PC-9 (cell line): Measurements from ENCODE around the gene PPP2R5E. TPM values are rescaled to one million over a fixed set of nuclear protein-coding genes. Genes with fewer than 3 reads are reported as not detected.
A peak's percentile ranks its signal among the peaks of the same experiment; 100 is the strongest.

Source experiments
- BruUV-seq: library from RNA; stranded (reverse); fragments of 400-500 nt; replicated peaks from 2 replicates; lab custom pipeline; 2021; lab: Mats Ljungman, UMichigan
- CTCF ChIA-PET: fragments of 300-600 bp; sonication (Branson Sonifier 250); formaldehyde crosslinking; loops from one replicate; lab custom pipeline; 2022; ENCODE audit warnings: antibody characterized with exemption; lab: Charles Lee
- POLR2A ChIA-PET: fragments of 300-600 bp; sonication (Branson Sonifier 250); formaldehyde crosslinking; loops from one replicate; lab custom pipeline; 2022; ENCODE audit warnings: antibody characterized with exemption; ENCODE audit not compliant: unreplicated experiment; lab: Charles Lee
- DNase-seq, 2 experiments: peaks; one replicate each; pipeline versions ENCODE4 v3.0.0 to v3.0.0-alpha.2; 2015 to 2022; ENCODE audit warnings: mixed read lengths in 1 of 2
- H2AFZ ChIP-seq: fragments of 200-600 bp; sonication (generic); 2 replicates; pipeline ENCODE4 v1.8.1; 2017; ENCODE audit warnings: antibody characterized with exemption
- H3F3A ChIP-seq: fragments of 200-600 bp; sonication (generic); 2 replicates; pipeline ENCODE4 v1.8.1; 2017; ENCODE audit warnings: antibody characterized with exemption, mild to moderate bottlenecking, low read depth; ENCODE audit not compliant: insufficient read depth
- H3K27ac ChIP-seq: fragments of 200-600 bp; sonication (generic); 2 replicates; pipeline ENCODE4 v1.6.1; 2016; ENCODE audit warnings: mixed run types
- H3K27me3 ChIP-seq: fragments of 200-600 bp; sonication (generic); 2 replicates; pipeline ENCODE4 v1.6.1; 2016; ENCODE audit warnings: low read depth, mixed run types; ENCODE audit not compliant: insufficient read depth
- H3K36me3 ChIP-seq: fragments of 200-600 bp; sonication (generic); 2 replicates; pipeline ENCODE4 v1.6.1; 2016; ENCODE audit warnings: low read depth, mixed run types
- H3K4me1 ChIP-seq: fragments of 200-600 bp; sonication (generic); replicated peaks from 2 replicates; pipeline ENCODE4 v1.6.1; 2016; ENCODE audit warnings: mixed run types; ENCODE audit not compliant: insufficient read depth
- H3K4me2 ChIP-seq: fragments of 200-600 bp; sonication (generic); 2 replicates; pipeline ENCODE4 v1.6.1; 2017; ENCODE audit warnings: mixed run types
- H3K4me3 ChIP-seq: fragments of 200-600 bp; sonication (generic); 2 replicates; pipeline ENCODE4 v1.6.1; 2016; ENCODE audit warnings: mixed run types
- H3K79me2 ChIP-seq: fragments of 200-600 bp; sonication (generic); 2 replicates; pipeline ENCODE4 v1.6.1; 2017; ENCODE audit warnings: low read depth, mixed run types
- H3K9me2 ChIP-seq: fragments of 200-600 bp; sonication (generic); 2 replicates; pipeline ENCODE4 v1.8.1; 2017; ENCODE audit warnings: mild to moderate bottlenecking; ENCODE audit not compliant: insufficient read depth
- H3K9me3 ChIP-seq: fragments of 200-600 bp; sonication (generic); 2 replicates; pipeline ENCODE4 v1.8.1; 2016; ENCODE audit warnings: low read depth; ENCODE audit not compliant: insufficient read depth
- H4K20me1 ChIP-seq: fragments of 200-600 bp; sonication (generic); 2 replicates; pipeline ENCODE4 v1.8.1; 2017; ENCODE audit not compliant: insufficient read depth
- CTCF ChIP-seq: fragments of 200-600 bp; sonication (generic); conservative IDR thresholded peaks from 2 replicates; pipeline ENCODE4 v1.6.1; 2017; ENCODE audit warnings: mixed run types, antibody characterized with exemption, mild to moderate bottlenecking, moderate library complexity
- EZH2 ChIP-seq: fragments of 200-600 bp; sonication (generic); IDR thresholded peaks from 2 replicates; pipeline ENCODE4 v1.8.0; 2017; ENCODE audit warnings: antibody characterized with exemption, low read depth
- intact Hi-C: fragments of 100-400 bp; cut with micrococcal nuclease; formaldehyde crosslinking; loops from one replicate; pipeline ENCODE4 v1.10.0; 2022; ENCODE audit not compliant: unreplicated experiment
- total RNA-seq: library from RNA; stranded (reverse); gene quantifications from 2 replicates; pipeline ENCODE4 v1.2.3, GENCODE V29; 2021

PPP2R5E gene
- total RNA-seq, 1 experiment from 2014 or later = 66.4 TPM

- no TSS peak for BruUV-seq
- peaks cover 15% of the 10 kb centered on the region for H3K4me1 ChIP-seq
- no peaks in the 10 kb centered on the region; the same call in 1 of the 2 replicates for H3K36me3 ChIP-seq
- H4K20me1 ChIP-seq = peaks cover 8% of the 10 kb centered on the region; the same call in 1 of the 2 replicates
- H3F3A ChIP-seq = peaks cover 8% of the 10 kb centered on the region; the same call in 1 of the 2 replicates
- peaks cover 84% of the 10 kb centered on the region for H3K79me2 ChIP-seq
- TF ChIP-seq EZH2 (no peak), CTCF (no peak)
- no peak overlapping the region for H3K4me3 ChIP-seq
- ChIA-PET POLR2A (no interaction called here), CTCF (interaction anchor here (0.6 to 1.1 kb wide), 2 partner anchors 39 to 185 kb away, joined by 4 to 6 read pairs; no protein-coding TSS in a partner anchor)
- peaks cover 4% of the 10 kb centered on the region; the same call in 1 of the 2 replicates for H3K9me2 ChIP-seq
- no peaks in the 10 kb centered on the region for H3K27me3 ChIP-seq
- H3K9me3 ChIP-seq = no peaks in the 10 kb centered on the region
- intact Hi-C loops = no loop called here
- no peak overlapping the region for H2AFZ ChIP-seq
- DNase-seq = no peak
- no peak overlapping the region for H3K4me2 ChIP-seq
- H3K27ac ChIP-seq = no peak overlapping the region
Measured at GRCh38 chr14:63493246-63493645, 49.9 kb downstream of the PPP2R5E start.

GRCh38 chr14:63492391-63492790, 50.8 kb downstream of the PPP2R5E start:
- DNase-seq = peak in 1 of 2 experiments; percentile 67
- Histone ChIP-seq H3K9me2 (peaks cover 4% of the 10 kb centered on the region; the same call in 1 of the 2 replicates), H3F3A (peaks cover 8% of the 10 kb centered on the region; the same call in 1 of the 2 replicates), H4K20me1 (peaks cover 8% of the 10 kb centered on the region; the same call in 1 of the 2 replicates), H2AFZ (no peak overlapping the region), H3K27me3 (no peaks in the 10 kb centered on the region), H3K27ac (peak overlapping the region; percentile 11), H3K79me2 (peaks cover 86% of the 10 kb centered on the region), H3K4me3 (no peak overlapping the region), H3K4me1 (peaks cover 15% of the 10 kb centered on the region), H3K36me3 (no peaks in the 10 kb centered on the region; the same call in 1 of the 2 replicates), H3K9me3 (no peaks in the 10 kb centered on the region), H3K4me2 (no peak overlapping the region)
- TF ChIP-seq EZH2 = no peak
- TF ChIP-seq CTCF = no peak
- no TSS peak for BruUV-seq
- POLR2A ChIA-PET = no interaction called here
- intact Hi-C loops = no loop called here
- CTCF ChIA-PET = interaction anchor here (1.1 kb wide), 1 partner anchor 38 kb away, joined by 6 read pairs; no protein-coding TSS in a partner anchor

- H3K79me2 ChIP-seq = peaks cover 91% of the 10 kb centered on the region
- no peaks in the 10 kb centered on the region for H3K27me3 ChIP-seq
- CTCF ChIA-PET = interaction anchor here (0.6 kb wide), 1 partner anchor 179 kb away, joined by 13 read pairs; no protein-coding TSS in a partner anchor
- H3K4me3 ChIP-seq = no peak overlapping the region
- peaks cover 7% of the 10 kb centered on the region for H3F3A ChIP-seq
- intact Hi-C loops = no loop called here
- no peaks in the 10 kb centered on the region; the same call in 1 of the 2 replicates for H3K36me3 ChIP-seq
- H2AFZ ChIP-seq = no peak overlapping the region
- POLR2A ChIA-PET = no interaction called here
- peaks cover 8% of the 10 kb centered on the region for H3K4me1 ChIP-seq
- H4K20me1 ChIP-seq = peaks cover 8% of the 10 kb centered on the region; the same call in 1 of the 2 replicates
- no peak overlapping the region for H3K27ac ChIP-seq
- no peak overlapping the region for H3K4me2 ChIP-seq
- H3K9me2 ChIP-seq = peaks cover 4% of the 10 kb centered on the region; the same call in 1 of the 2 replicates
- no peak for TF ChIP-seq CTCF
- no TSS peak for BruUV-seq
- no peak for DNase-seq
- no peaks in the 10 kb centered on the region for H3K9me3 ChIP-seq
Measured at GRCh38 chr14:63487724-63488123, 55.5 kb downstream of the PPP2R5E start.
